Measurements from ENCODE around the gene CARNS1. TPM values are rescaled to one million over a fixed set of nuclear protein-coding genes. Genes with fewer than 3 reads are reported as not detected.
A peak's percentile ranks its signal among the peaks of the same experiment; 100 is the strongest.

CARNS1 gene
- total RNA-seq, 2 experiments from 2014 or later: 9.9 to 10.0 TPM

GRCh38 chr11:67398661-67399563, 16.6 kb upstream of the CARNS1 start:
- peaks cover 39% of the 10 kb centered on the region for H3K4me1 Mint-ChIP-seq (ENCODE audit: low read depth)
- no peaks in the 10 kb centered on the region for H3K27me3 Mint-ChIP-seq
- no peak overlapping the region for H3K4me3 ChIP-seq (ENCODE audit: low read length)
- POLR2A ChIA-PET: interaction anchor here (0.6 to 7.1 kb wide), 3 partner anchors 16 to 38 kb away, joined by 3 to 353 read pairs (median 22); partner anchors contain the start of genes CARNS1, PTPRCAP and RPS6KB2
- CTCF ChIA-PET: no interaction called here
- H3K4me3 Mint-ChIP-seq: peak overlapping the region; percentile 93
- no peak for ATAC-seq (ENCODE audit: poor library complexity)
- H3K36me3 ChIP-seq (ENCODE audit: insufficient read depth, low read length): peaks cover 51% of the 10 kb centered on the region
- H3K9me3 Mint-ChIP-seq: no peaks in the 10 kb centered on the region
- peak in 1 of 14 experiments; percentile 37 for DNase-seq
- peaks cover 0 to 3% of the 10 kb centered on the region in 2 experiments for H3K27me3 ChIP-seq (ENCODE audit: control insufficient read depth in 1 of 2, insufficient read depth in 2 of 2, low read length in 2 of 2)
- peaks cover 0 to 5% of the 10 kb centered on the region in 2 experiments for H3K9me3 ChIP-seq (ENCODE audit: control insufficient read depth in 1 of 2, insufficient read depth in 1 of 2, low read length in 2 of 2)
- H3K27ac Mint-ChIP-seq: no peak overlapping the region
- intact Hi-C loops (cut with DNase I, micrococcal nuclease): loop anchor here in 1 of 2 experiments (10.0 kb wide), 1 partner anchor 206 kb away; the partner anchor contains the start of gene NDUFV1
- H3K36me3 Mint-ChIP-seq (ENCODE audit: low read depth): peaks cover 40% of the 10 kb centered on the region
- no peak for TF ChIP-seq CTCF (IDR thresholded peaks at IDR 0.05)
- H3K4me1 ChIP-seq (ENCODE audit: insufficient read depth, low read length): peaks cover 76% of the 10 kb centered on the region
- H3K27ac ChIP-seq (ENCODE audit: low read depth in 1 of 2, low read length in 2 of 2): peak overlapping the region in 1 of 2 donors; percentile 60

GRCh38 chr11:67400251-67400941, 15.1 kb upstream of the CARNS1 start:
- DNase-seq (peak in 1 of 14 experiments; percentile 40), ATAC-seq (ENCODE audit: poor library complexity) (no peak)
- peaks cover 47% of the 10 kb centered on the region for H3K36me3 ChIP-seq (ENCODE audit: insufficient read depth, low read length)
- CTCF ChIA-PET: interaction anchor here (0.8 to 2.9 kb wide), 7 partner anchors 18 to 183 kb away, joined by 3 to 28 read pairs (median 6); partner anchors contain the start of genes AIP, GSTP1 and TMEM134
- no peaks in the 10 kb centered on the region for H3K9me3 Mint-ChIP-seq
- peaks cover 54% of the 10 kb centered on the region for H3K36me3 Mint-ChIP-seq (ENCODE audit: low read depth)
- peak overlapping the region; percentile 73 for H3K27ac Mint-ChIP-seq
- H3K27ac ChIP-seq (ENCODE audit: low read depth in 1 of 2, low read length in 2 of 2): peak overlapping the region; percentile 38 to 78
- peaks cover 83% of the 10 kb centered on the region for H3K4me1 ChIP-seq (ENCODE audit: insufficient read depth, low read length)
- POLR2A ChIA-PET: interaction anchor here (1.0 to 7.1 kb wide), 19 partner anchors 8 to 132 kb away, joined by 3 to 353 read pairs (median 9); partner anchors contain the start of genes AIP, CARNS1, GPR152 and PITPNM1
- peak overlapping the region; percentile 98 for H3K4me3 ChIP-seq (ENCODE audit: low read length)
- peaks cover 52% of the 10 kb centered on the region for H3K4me1 Mint-ChIP-seq (ENCODE audit: low read depth)
- H3K27me3 ChIP-seq (ENCODE audit: control insufficient read depth in 1 of 2, insufficient read depth in 2 of 2, low read length in 2 of 2): peaks cover 0 to 3% of the 10 kb centered on the region in 2 experiments
- H3K4me3 Mint-ChIP-seq: peak overlapping the region; percentile 93
- no peak for TF ChIP-seq CTCF (IDR thresholded peaks at IDR 0.05)
- intact Hi-C loops (cut with DNase I, micrococcal nuclease): loop anchor here (2.0 to 5.0 kb wide), 4 partner anchors 28 to 107 kb away; partner anchors contain the start of genes CDK2AP2 (in 1 of the 2), PITPNM1 (in 1 of the 2), PTPRCAP (in 1 of the 2) and RPS6KB2 (in 1 of the 2)
- peaks cover 0 to 5% of the 10 kb centered on the region in 2 experiments for H3K9me3 ChIP-seq (ENCODE audit: control insufficient read depth in 1 of 2, insufficient read depth in 1 of 2, low read length in 2 of 2)
- H3K27me3 Mint-ChIP-seq: no peaks in the 10 kb centered on the region
